HCT116 (cell line): ENCODE data around the gene KIAA1614. TPM values are rescaled to one million over a fixed set of nuclear protein-coding genes. Genes with fewer than 3 reads are reported as not detected.

Experiments used
- ATAC-seq: fragments of 200-7000 bp; cut with Tn5 transposase; 2 replicates; pipeline ENCODE4 v1.9.1; 2020; ENCODE audit warnings: mild to moderate bottlenecking, moderate library complexity
- BruUV-seq: library from RNA; stranded (reverse); fragments of 400-500 nt; replicated peaks from 2 replicates; lab custom pipeline; 2021; lab: Mats Ljungman, UMichigan
- CTCF ChIA-PET: fragments of 300-600 bp; sonication (Branson Sonifier 250); formaldehyde crosslinking; loops from one replicate; lab custom pipeline; 2021; ENCODE audit warnings: antibody characterized with exemption; lab: Charles Lee
- POLR2A ChIA-PET: fragments of 300-600, 350-600 bp; sonication (Branson Sonifier 250); formaldehyde crosslinking; loops from one replicate; lab custom pipeline; 2021; ENCODE audit warnings: antibody characterized with exemption; lab: Charles Lee
- RAD21 ChIA-PET, 2 experiments: fragments of 300-600 bp; sonication (Branson Sonifier 250); formaldehyde crosslinking; loops; one replicate each; lab custom pipeline; 2023; ENCODE audit warnings: low total read pairs in 2 of 2; ENCODE audit not compliant: uncharacterized antibody in 2 of 2, unreplicated experiment in 2 of 2, low non-redundant PET in 1 of 2; lab: Charles Lee
- DNase-seq: peaks from one replicate; pipeline ENCODE4 v3.0.0-alpha.2; 2010; ENCODE audit warnings: low read depth, low spot score
- H2AFZ ChIP-seq: fragments of 200-600 bp; shearing (Covaris generic), sonication (generic); 2 replicates; pipeline ENCODE4 v1.6.1; 2017; ENCODE audit warnings: low read depth, mixed run types, mixed read lengths, antibody characterized with exemption, low read length; ENCODE audit not compliant: poor library complexity, severe bottlenecking
- H3K27ac ChIP-seq: 2 replicates; pipeline ENCODE4 v1.5.1; 2012; ENCODE audit warnings: low read depth, low read length
- H3K27me3 ChIP-seq: fragments of 200-600 bp; sonication (generic); 2 replicates; pipeline ENCODE4 v1.6.1; 2016; ENCODE audit warnings: mixed run types, low read length, mixed read lengths; ENCODE audit not compliant: insufficient read depth
- H3K36me3 ChIP-seq, 2 experiments: fragments of 200-500 bp in 1 of 2; fragments of 200-600 bp in 1 of 2; sonication (Bioruptor generic) in 1 of 2; sonication (generic) in 1 of 2; 2 replicates each; pipeline versions ENCODE4 v1.5.1 to v1.6.1; 2014 to 2016; ENCODE audit warnings: low read length in 2 of 2, inconsistent platforms in 1 of 2, mixed read lengths in 1 of 2, mixed run types in 1 of 2; ENCODE audit not compliant: insufficient read depth in 2 of 2, control insufficient read depth in 1 of 2
- H3K4me1 ChIP-seq, 2 experiments: fragments of 200-600 bp in 1 of 2; sonication (generic) in 1 of 2; 2 replicates each; pipeline versions ENCODE4 v1.5.1 to v1.6.1; 2012 to 2017; ENCODE audit warnings: low read length in 2 of 2, inconsistent platforms in 1 of 2, mild to moderate bottlenecking in 1 of 2, mixed read lengths in 1 of 2, mixed run types in 1 of 2, moderate library complexity in 1 of 2; ENCODE audit not compliant: insufficient read depth in 2 of 2, control insufficient read depth in 1 of 2
- H3K4me2 ChIP-seq: fragments of 200-600 bp; sonication (generic); 2 replicates; pipeline ENCODE4 v1.6.1; 2017; ENCODE audit warnings: mixed run types, low read length, mixed read lengths
- H3K4me3 ChIP-seq, 2 experiments: fragments of 200-600 bp in 1 of 2; sonication (generic) in 1 of 2; replicated peaks in 1 of 2; 2 replicates each; pipeline ENCODE4 v1.5.1; 2011 to 2016; ENCODE audit warnings: low read length in 2 of 2, control low read depth in 1 of 2, low read depth in 1 of 2, mild to moderate bottlenecking in 1 of 2, mixed read lengths in 1 of 2, mixed run types in 1 of 2
- H3K79me2 ChIP-seq: fragments of 200-600 bp; sonication (generic); 2 replicates; pipeline ENCODE4 v1.6.1; 2017; ENCODE audit warnings: mild to moderate bottlenecking, mixed run types, low read length, moderate library complexity, mixed read lengths; ENCODE audit not compliant: insufficient read depth
- H3K9ac ChIP-seq: fragments of 200-600 bp; sonication (generic); 2 replicates; pipeline ENCODE4 v1.6.1; 2016; ENCODE audit warnings: low read length, mixed read lengths
- H3K9me2 ChIP-seq: fragments of 200-600 bp; sonication (generic), shearing (Covaris generic); 2 replicates; pipeline ENCODE4 v1.6.1; 2017; ENCODE audit warnings: mixed run types, mild to moderate bottlenecking, moderate library complexity; ENCODE audit not compliant: insufficient read depth
- H3K9me3 ChIP-seq, 2 experiments: fragments of 200-500 bp in 1 of 2; fragments of 200-600 bp in 1 of 2; sonication (Bioruptor generic) in 1 of 2; sonication (generic) in 1 of 2; 2 replicates each; pipeline ENCODE4 v1.6.1; 2014 to 2017; ENCODE audit warnings: low read length in 2 of 2, mixed read lengths in 2 of 2, inconsistent platforms in 1 of 2, low read depth in 1 of 2, mild to moderate bottlenecking in 1 of 2, mixed run types in 1 of 2, moderate library complexity in 1 of 2; ENCODE audit not compliant: control insufficient read depth in 1 of 2, insufficient read depth in 1 of 2
- H4K20me1 ChIP-seq: fragments of 200-600 bp; sonication (generic), shearing (Covaris generic); 2 replicates; pipeline ENCODE4 v1.6.1; 2017; ENCODE audit warnings: mixed run types, mild to moderate bottlenecking, moderate library complexity; ENCODE audit not compliant: insufficient read depth
- CEBPB ChIP-seq: IDR thresholded peaks from 2 replicates; pipeline ENCODE4 v1.6.1; 2012; ENCODE audit warnings: low read depth
- EZH2phosphoT487 ChIP-seq: fragments of 200-600 bp; IDR thresholded peaks from 2 replicates; pipeline ENCODE4 v1.6.1; 2018; ENCODE audit warnings: antibody characterized with exemption, borderline replicate concordance
- SIN3A ChIP-seq: IDR thresholded peaks from 2 replicates; pipeline ENCODE4 v1.6.1; 2012; ENCODE audit warnings: low read depth
- SRF ChIP-seq: IDR thresholded peaks from 2 replicates; pipeline ENCODE4 v1.6.1; 2012; ENCODE audit warnings: low read depth
- TCF7L2 ChIP-seq: IDR thresholded peaks from 2 replicates; pipeline ENCODE4 v1.7.0; 2011; ENCODE audit warnings: borderline replicate concordance, inconsistent platforms; ENCODE audit not compliant: insufficient read depth, insufficient read length; ENCODE audit errors: extremely low read depth
- ZNF274 ChIP-seq: fragments of 200-500 bp; sonication (Bioruptor generic); IDR thresholded peaks from 2 replicates; pipeline ENCODE4 v1.6.1; 2014; ENCODE audit warnings: mild to moderate bottlenecking, low read depth, low read length, inconsistent platforms
- intact Hi-C: fragments of 100-400 bp; cut with micrococcal nuclease; formaldehyde crosslinking; loops from 2 replicates; pipeline ENCODE4 v1.10.0; 2022
- total RNA-seq: library from RNA; stranded (reverse); gene quantifications from one replicate; pipeline ENCODE4 v1.2.1, GENCODE V29; 2021; ENCODE audit not compliant: unreplicated experiment
- TF ChIP-seq, protein P1 (sequence below): IDR thresholded peaks from 2 replicates; pipeline ENCODE4 v1.6.1; 2012; ENCODE audit warnings: low read depth
- TF ChIP-seq, protein P2 (sequence below): IDR thresholded peaks from 2 replicates; pipeline ENCODE4 v1.6.1; 2012
- TF ChIP-seq, protein P3 (sequence below): IDR thresholded peaks from 2 replicates; pipeline ENCODE4 v1.6.1; 2012

Gene KIAA1614
- total RNA-seq, 1 experiment from 2014 or later: 0.25 TPM

DNA sequence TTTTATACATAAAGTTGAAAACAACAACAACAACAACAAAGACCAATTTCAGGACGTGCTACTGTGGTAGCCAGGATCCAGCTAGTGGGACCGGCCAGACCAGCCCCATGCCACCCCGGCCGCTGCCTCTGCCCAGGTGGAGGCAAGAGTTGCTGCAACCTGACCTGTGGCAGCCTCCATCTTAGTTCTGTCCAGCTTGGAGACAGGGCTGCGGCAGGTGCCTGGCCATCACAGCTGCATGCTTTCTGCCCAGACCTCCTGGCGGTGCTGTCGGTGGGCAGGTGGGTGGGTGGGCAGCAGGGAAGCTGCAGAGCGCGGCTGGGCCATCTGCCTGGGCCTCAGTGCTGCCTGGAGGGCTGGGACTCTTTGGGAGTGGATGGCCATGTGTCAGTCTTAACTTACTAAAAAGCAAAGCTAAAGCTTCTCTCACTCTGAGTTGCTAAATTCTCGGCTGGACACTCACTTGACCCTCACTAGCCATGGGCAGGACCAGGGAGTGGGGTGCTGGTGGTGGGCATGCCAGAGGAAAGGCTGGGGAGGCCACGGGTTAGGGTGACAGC, 38.6 kb downstream of the KIAA1614 start:
- no peak overlapping the region for H3K4me2 ChIP-seq
- no peaks in the 10 kb centered on the region for H3K27me3 ChIP-seq
- DNase-seq (no peak), ATAC-seq (no peak)
- H2AFZ ChIP-seq: no peak overlapping the region
- ChIA-PET POLR2A (no interaction called here), RAD21 (no interaction called here), CTCF (no interaction called here)
- no peaks in the 10 kb centered on the region for H3K9me2 ChIP-seq
- no peak overlapping the region for H3K27ac ChIP-seq
- no peaks in the 10 kb centered on the region for H3K79me2 ChIP-seq
- no peaks in the 10 kb centered on the region for H3K4me1 ChIP-seq
- BruUV-seq: no TSS peak
- H4K20me1 ChIP-seq: no peaks in the 10 kb centered on the region
- peaks cover 0 to 4% of the 10 kb centered on the region in 2 experiments; a peak in 1 of 4 replicates for H3K36me3 ChIP-seq
- H3K9me3 ChIP-seq: no peaks in the 10 kb centered on the region
- no peak overlapping the region for H3K9ac ChIP-seq
- no peak for TF ChIP-seq SRF
- TF ChIP-seq, protein P1, sequence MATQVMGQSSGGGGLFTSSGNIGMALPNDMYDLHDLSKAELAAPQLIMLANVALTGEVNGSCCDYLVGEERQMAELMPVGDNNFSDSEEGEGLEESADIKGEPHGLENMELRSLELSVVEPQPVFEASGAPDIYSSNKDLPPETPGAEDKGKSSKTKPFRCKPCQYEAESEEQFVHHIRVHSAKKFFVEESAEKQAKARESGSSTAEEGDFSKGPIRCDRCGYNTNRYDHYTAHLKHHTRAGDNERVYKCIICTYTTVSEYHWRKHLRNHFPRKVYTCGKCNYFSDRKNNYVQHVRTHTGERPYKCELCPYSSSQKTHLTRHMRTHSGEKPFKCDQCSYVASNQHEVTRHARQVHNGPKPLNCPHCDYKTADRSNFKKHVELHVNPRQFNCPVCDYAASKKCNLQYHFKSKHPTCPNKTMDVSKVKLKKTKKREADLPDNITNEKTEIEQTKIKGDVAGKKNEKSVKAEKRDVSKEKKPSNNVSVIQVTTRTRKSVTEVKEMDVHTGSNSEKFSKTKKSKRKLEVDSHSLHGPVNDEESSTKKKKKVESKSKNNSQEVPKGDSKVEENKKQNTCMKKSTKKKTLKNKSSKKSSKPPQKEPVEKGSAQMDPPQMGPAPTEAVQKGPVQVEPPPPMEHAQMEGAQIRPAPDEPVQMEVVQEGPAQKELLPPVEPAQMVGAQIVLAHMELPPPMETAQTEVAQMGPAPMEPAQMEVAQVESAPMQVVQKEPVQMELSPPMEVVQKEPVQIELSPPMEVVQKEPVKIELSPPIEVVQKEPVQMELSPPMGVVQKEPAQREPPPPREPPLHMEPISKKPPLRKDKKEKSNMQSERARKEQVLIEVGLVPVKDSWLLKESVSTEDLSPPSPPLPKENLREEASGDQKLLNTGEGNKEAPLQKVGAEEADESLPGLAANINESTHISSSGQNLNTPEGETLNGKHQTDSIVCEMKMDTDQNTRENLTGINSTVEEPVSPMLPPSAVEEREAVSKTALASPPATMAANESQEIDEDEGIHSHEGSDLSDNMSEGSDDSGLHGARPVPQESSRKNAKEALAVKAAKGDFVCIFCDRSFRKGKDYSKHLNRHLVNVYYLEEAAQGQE: no peak
- TF ChIP-seq, all 23 proteins: peak for 0
- intact Hi-C loops: no loop called here
- no peak overlapping the region for H3K4me3 ChIP-seq

DNA sequence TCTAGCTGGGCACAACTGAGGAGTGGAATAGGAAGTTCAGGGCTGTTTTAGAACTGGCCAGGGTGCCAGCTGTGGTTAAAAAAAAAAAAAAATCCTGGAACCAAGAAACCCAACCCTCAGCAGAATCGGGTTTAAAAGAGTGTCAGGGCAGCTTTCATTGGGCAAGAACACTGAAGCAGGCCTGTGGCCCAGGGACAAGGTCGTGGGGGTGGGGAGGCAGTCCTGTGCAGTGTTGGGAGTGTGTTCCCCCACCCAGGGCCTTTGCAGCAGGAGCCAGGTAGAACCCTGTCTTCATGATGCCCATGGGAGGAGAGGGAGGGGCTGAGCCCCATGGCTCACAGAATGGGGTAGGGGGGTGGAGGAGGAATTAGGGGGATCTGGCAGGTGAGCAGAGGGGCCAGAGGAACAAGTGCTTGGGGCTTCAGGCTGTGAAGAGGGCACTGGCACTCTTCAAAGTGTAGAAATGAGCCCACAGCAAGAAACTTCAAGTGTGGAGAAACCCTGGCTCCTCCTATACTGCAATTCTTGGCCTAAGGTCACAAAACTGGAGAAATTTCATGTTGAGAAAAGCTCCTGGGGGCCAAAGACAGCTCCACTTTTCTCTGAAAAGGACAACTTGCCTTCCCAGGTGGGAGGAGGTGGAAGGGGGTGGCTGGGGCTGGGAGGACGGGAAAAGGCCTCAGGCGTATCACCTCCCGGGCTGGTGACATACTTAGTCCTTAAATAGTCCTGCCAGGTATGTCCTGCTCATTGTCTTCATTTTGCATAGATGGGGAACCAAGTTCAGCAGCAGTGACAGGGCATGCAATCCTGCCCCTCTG, 39.3 kb downstream of the KIAA1614 start:
- DNase-seq (no peak), ATAC-seq (no peak)
- no peak overlapping the region for H3K4me3 ChIP-seq
- CTCF ChIA-PET: no interaction called here
- no peak overlapping the region for H3K4me2 ChIP-seq
- no peaks in the 10 kb centered on the region for H3K4me1 ChIP-seq
- H4K20me1 ChIP-seq: no peaks in the 10 kb centered on the region
- H3K9ac ChIP-seq: no peak overlapping the region
- no peak overlapping the region for H2AFZ ChIP-seq
- H3K9me2 ChIP-seq: no peaks in the 10 kb centered on the region
- no peaks in the 10 kb centered on the region for H3K79me2 ChIP-seq
- H3K9me3 ChIP-seq: no peaks in the 10 kb centered on the region
- POLR2A ChIA-PET: no interaction called here
- RAD21 ChIA-PET: no interaction called here
- H3K36me3 ChIP-seq: peaks cover 0 to 4% of the 10 kb centered on the region in 2 experiments; a peak in 1 of 4 replicates
- BruUV-seq: no TSS peak
- H3K27me3 ChIP-seq: no peaks in the 10 kb centered on the region
- no peak overlapping the region for H3K27ac ChIP-seq
- intact Hi-C loops: no loop called here
- TF ChIP-seq TCF7L2 (no peak), EZH2phosphoT487 (no peak), ZNF274 (no peak), SIN3A (no peak), CEBPB (no peak)
- TF ChIP-seq, protein P1: no peak
- TF ChIP-seq, protein P2, sequence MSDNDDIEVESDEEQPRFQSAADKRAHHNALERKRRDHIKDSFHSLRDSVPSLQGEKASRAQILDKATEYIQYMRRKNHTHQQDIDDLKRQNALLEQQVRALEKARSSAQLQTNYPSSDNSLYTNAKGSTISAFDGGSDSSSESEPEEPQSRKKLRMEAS: no peak
- TF ChIP-seq, protein P3, sequence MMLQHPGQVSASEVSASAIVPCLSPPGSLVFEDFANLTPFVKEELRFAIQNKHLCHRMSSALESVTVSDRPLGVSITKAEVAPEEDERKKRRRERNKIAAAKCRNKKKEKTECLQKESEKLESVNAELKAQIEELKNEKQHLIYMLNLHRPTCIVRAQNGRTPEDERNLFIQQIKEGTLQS: no peak
